ENCODE measurements around the gene PALM2AKAP2.

The PALM2AKAP2 gene

DNA sequence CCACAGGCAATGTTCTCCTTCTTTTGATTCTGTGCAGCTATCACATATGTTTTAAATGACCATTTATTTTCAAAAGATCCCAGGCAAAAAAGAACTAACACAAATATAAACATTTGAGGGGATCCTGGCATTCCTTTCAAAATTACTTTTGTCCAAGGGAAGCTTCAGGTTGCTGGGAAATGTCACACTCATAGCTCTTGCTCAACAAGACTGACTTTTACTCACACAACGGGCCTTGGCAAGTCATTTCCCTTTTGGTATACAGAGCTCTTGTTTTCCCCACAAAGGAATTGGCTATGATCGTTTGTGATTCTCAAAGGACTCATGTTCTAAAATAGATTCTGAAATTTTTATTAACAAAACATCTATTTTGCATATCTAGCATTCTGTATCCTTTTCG lies 4.5 kb upstream of the PALM2AKAP2 start:
- no peak for DNase-seq

- DNase-seq, result no peak
Measured at GRCh38 chr9:109776391-109776790, 3.6 kb upstream of the PALM2AKAP2 start.

- no peak for DNase-seq
Measured at GRCh38 chr9:109780453-109781033, 545 bp downstream of the PALM2AKAP2 start.

GRCh38 chr9:109781086-109781485 lies 1.1 kb downstream of the PALM2AKAP2 start:
- DNase-seq, result no peak

GRCh38 chr9:109781541-109782197 lies 1.7 kb downstream of the PALM2AKAP2 start:
- DNase-seq, result no peak

- no peak for DNase-seq
Measured at GRCh38 chr9:109787735-109788134, 7.7 kb downstream of the PALM2AKAP2 start.

GRCh38 chr9:109789556-109789955 lies 9.6 kb downstream of the PALM2AKAP2 start:
- DNase-seq, result no peak

DNA sequence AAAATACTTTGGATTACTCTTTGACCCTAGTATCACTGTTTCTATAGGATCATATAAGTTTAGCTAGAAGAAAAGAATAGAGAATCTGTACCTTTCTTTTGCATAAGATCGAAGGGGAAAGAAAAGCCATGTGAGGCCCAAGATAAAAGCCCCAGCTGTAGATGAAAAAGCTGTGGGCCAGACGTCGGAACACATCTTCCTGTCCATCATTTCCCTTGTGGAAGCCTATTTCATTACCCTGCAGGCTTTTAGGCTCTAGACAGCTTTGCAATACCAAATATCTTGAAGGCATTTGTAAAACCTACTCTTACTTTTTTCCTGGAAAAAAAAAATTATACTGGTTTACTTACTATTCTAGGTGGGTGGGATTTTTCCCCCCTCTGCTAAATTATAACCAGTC lies 10.0 kb downstream of the PALM2AKAP2 start:
- DNase-seq, result no peak

DNA sequence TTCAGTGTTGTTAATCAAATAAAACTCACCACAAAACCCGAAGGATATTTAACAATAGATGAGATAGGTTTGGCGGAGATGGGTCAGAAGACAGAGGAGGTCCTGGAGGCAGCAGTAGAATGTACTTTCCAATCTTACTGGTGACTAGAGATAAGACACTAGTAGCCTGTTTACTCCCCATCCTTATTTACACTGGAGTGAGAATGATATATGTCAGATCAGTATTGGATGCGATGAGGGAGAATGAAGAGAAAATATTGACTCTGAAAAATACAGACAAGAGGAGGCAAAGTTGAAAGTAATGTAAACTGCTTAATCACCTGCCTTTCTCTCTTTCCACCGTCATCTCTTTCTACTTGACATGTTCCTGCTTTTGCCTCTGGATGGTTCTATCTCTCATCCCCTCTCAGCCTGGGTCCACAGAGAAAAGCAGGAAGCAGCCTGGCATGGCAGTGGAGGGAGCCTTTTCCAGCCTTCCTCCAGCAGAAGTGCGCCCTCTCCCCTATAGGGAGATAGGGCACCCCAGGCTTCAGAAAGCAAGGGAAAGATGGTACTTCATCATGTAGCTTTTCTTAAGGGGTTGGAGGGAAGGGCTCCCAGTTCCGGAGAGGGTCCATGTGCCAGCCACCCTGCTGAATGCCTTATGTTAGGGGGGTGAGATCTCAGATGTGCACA lies 11.1 kb downstream of the PALM2AKAP2 start:
- DNase-seq, result no peak

DNA sequence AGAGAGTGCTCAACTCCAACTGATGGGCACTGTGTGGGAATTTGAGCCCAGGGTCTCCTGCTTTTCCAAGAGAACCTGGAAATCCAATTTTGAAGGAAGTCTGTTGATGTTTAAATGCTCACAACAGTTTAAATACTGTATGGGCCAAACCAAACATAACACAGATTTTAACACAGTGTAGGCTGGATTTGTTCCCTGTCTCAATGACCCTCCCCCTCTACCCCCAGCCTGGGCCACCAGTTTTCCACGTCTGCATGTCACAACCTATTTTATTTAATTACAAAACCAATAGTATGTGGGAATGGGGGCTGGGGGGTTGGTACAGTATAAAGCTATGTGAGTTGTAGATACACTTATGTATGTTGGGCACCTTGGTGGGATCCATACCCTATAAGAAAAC lies 11.7 kb downstream of the PALM2AKAP2 start:
- DNase-seq, result no peak

DNA sequence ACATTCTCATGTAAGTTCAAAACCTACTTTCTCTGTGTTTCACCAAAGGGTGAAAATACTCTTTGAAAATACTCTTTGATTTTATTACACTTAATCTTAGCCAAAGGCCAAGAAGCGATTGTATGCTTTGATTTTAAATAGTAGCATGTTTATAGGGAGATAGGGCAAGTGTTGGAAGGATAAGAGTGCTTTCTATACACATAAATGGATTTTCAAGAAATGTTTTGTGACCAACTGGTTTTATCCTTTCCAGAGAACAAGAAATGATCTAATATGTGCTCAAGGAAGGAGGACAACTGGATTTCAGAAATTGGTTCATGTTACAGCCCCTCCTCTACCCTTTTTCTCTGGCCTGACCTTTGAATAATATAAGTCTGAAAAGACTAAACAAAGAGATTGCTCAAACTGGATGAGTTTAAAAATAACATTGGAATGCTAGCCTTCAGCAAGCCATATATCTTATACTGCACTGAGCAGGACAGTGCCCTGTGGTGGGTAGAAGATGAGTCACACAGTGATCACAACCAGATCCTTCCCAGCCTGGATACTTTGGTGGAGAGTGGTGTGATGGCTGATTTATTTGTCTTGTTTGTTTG lies 13.1 kb downstream of the PALM2AKAP2 start:
- DNase-seq, result no peak

- no peak for DNase-seq
Measured at GRCh38 chr9:109793921-109794320, 13.9 kb downstream of the PALM2AKAP2 start.

- DNase-seq, result no peak
Measured at GRCh38 chr9:109794361-109795012, 14.5 kb downstream of the PALM2AKAP2 start.

- DNase-seq, result no peak
Measured at GRCh38 chr9:109795613-109796012, 15.6 kb downstream of the PALM2AKAP2 start.

GRCh38 chr9:109796078-109796477 lies 16.1 kb downstream of the PALM2AKAP2 start:
- DNase-seq, result no peak

GRCh38 chr9:109797006-109797405 lies 17.0 kb downstream of the PALM2AKAP2 start:
- DNase-seq, result no peak

- no peak for DNase-seq
Measured at GRCh38 chr9:109797509-109797908, 17.5 kb downstream of the PALM2AKAP2 start.

- no peak for DNase-seq
Measured at GRCh38 chr9:109799141-109799540, 19.1 kb downstream of the PALM2AKAP2 start.

GRCh38 chr9:109799792-109800191 lies 19.8 kb downstream of the PALM2AKAP2 start:
- DNase-seq, result no peak

- no peak for DNase-seq
Measured at GRCh38 chr9:109801484-109801883, 21.5 kb downstream of the PALM2AKAP2 start.

DNA sequence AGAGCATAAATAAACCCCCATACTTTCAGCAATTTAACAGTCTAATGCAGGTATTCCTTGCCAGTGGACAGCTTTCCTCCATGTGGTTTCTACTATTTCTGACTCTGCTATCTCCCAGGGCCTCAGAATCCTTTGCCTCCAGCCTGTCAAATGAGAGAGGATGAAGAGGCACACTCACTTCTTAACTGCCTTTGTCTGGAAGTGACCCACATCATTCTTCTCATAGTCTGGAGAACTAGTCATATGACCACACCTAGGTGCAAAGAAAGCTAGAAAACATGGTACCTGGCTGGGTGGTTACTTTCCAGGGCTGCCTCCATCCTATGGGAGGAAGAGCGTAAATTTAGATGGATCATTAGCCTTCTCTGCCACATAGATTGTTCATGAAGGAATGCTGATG lies 22.5 kb downstream of the PALM2AKAP2 start:
- DNase-seq, result no peak

DNA sequence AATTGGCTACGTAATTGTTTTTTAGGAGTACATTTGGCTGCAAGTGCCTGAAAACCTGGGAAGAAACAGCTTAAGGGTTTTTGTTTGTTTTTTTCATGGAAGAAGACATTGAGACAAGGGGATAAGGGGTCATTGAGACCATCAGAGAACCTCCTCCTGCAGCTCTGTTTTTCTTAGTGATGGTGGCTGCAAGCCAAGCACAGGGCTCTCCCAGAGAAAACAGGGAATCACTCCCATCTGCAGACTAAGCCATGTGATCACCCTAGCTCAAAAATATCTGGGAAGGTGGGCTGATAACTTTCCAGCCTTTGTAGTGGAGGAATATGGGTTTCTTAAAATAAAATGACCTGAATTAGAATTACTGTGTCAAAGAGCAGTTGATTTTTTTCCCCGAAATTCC lies 25.1 kb downstream of the PALM2AKAP2 start:
- DNase-seq, result no peak

GRCh38 chr9:109806506-109807115 lies 26.6 kb downstream of the PALM2AKAP2 start:
- DNase-seq, result no peak
